Heart right ventricle (tissue), 16 donors: Measurements from ENCODE around the gene ADGRE1. TPM values are rescaled to one million over a fixed set of nuclear protein-coding genes. Genes with fewer than 3 reads are reported as not detected.

ENCODE experiments used
- ATAC-seq, 8 donors: fragments of 200-7000 bp; cut with Tn5 transposase; one replicate each; pipeline ENCODE4 v1.9.1; 2020; ENCODE audit warnings: mild to moderate bottlenecking in 8 of 8, moderate library complexity in 8 of 8, moderate number of reproducible peaks in 1 of 8
- DNase-seq, 2 donors: peaks; one replicate each; pipeline ENCODE4 v3.0.0-alpha.2; 2020
- H3K27ac ChIP-seq, 10 donors: fragments of 200-600 bp; sonication (generic) in 2 of 10; one replicate each; pipeline versions ENCODE4 v1.5.0 to v1.8.0; 2020 to 2022; ENCODE audit warnings: mild to moderate bottlenecking in 3 of 10
- H3K27me3 ChIP-seq, 7 donors: fragments of 200-600 bp; one replicate each; pipeline ENCODE4 v1.8.0; 2021 to 2022; ENCODE audit warnings: mild to moderate bottlenecking in 2 of 7
- H3K36me3 ChIP-seq, 9 donors: fragments of 200-600 bp; sonication (generic) in 1 of 9; one replicate each; pipeline versions ENCODE4 v1.5.0 to v1.8.0; 2020 to 2022; ENCODE audit warnings: mild to moderate bottlenecking in 2 of 9
- H3K4me1 ChIP-seq, 9 donors: fragments of 200-600 bp; sonication (generic) in 1 of 9; one replicate each; pipeline versions ENCODE4 v1.5.0 to v1.8.0; 2020 to 2022; ENCODE audit warnings: mild to moderate bottlenecking in 4 of 9
- H3K4me3 ChIP-seq, 10 donors: fragments of 200-600 bp; sonication (generic) in 2 of 10; one replicate each; pipeline versions ENCODE4 v1.5.0 to v1.8.0; 2020 to 2022; ENCODE audit warnings: mild to moderate bottlenecking in 7 of 10, moderate library complexity in 2 of 10
- H3K9me3 ChIP-seq, 11 donors: fragments of 200-600 bp in 10 of 11; sonication (generic) in 2 of 11; one replicate each; pipeline versions ENCODE4 v1.5.0 to v1.8.0; 2013 to 2022; ENCODE audit warnings: mild to moderate bottlenecking in 2 of 11, control low read depth in 1 of 11, moderate library complexity in 1 of 11
- CTCF ChIP-seq, 9 donors: fragments of 200-600 bp; sonication (generic) in 2 of 9; IDR thresholded peaks; one replicate each; pipeline versions ENCODE4 v1.5.0 to v1.8.0; 2021 to 2022; ENCODE audit warnings: antibody characterized with exemption in 9 of 9, mild to moderate bottlenecking in 5 of 9, moderate library complexity in 1 of 9
- WGBS, 2 donors: extraction: QIAGEN DNeasy Blood & Tissue Kit; methylation state at CpG; one replicate each; pipeline ENCODE4 v1.1.7; 2013; ENCODE audit warnings: inconsistent platforms in 1 of 2; 5-methylcytosine and 5-hydroxymethylcytosine counted together
- intact Hi-C, 10 donors: fragments of 100-400 bp; cut with DNase I; formaldehyde crosslinking; loops; one replicate each; pipeline versions ENCODE4 v1.11.1 to v1.14.2; 2022
- long read RNA-seq, 3 donors: library from polyadenylated mRNA; unstranded; transcript quantifications; one replicate each; pipeline ENCODE4 v2.0.0, GENCODE V29; 2020 to 2021
- polyA plus RNA-seq, 2 donors: library from polyadenylated mRNA; stranded (reverse); fragments of 200-250 nt; gene quantifications; one replicate each; pipeline ENCODE4 v1.2.3, GENCODE V29; 2013
- total RNA-seq, 10 donors: library from RNA; stranded (reverse); fragmentation: NEBNext Ultra II Directional in 3 of 10; extraction: Animal tissue kit (Norgen Biotek cat#: 25700) in 3 of 10; gene quantifications; one replicate each; pipeline versions ENCODE4 v1.2.1 to v1.2.4, GENCODE V29; 2021 to 2023
- donor health status: Arrhythmogenic right ventricular cardiomyopathy.
- donor health status: ischemic (EF 13 %, LVEDD 7.1; RV severe dilation, severe dysfunction).
- donor health status: healthy with polysubstance abuse.
- donor health status: DM: no; HTN: yes; CAD: no.
- donor health status: DM: no; HTN: no; CAD: no.
- donor health status: ischemic (EF 25% LVEDD 6.9; RV normal size, moderate dysfunction).
- donor health status: ischemic (EF 25% LVEDD 5.7; RV mildly dilated, moderate dysfunction).
- donor health status: healthy.
- donor health status: DM: yes; HTN: yes; CAD: no.
- donor health status: Ischemic cardiomyopathy.
- donor health status: ischemic (EF 35%, LVEDD 5.7; RV mildly dilated, moderate dysfunction).
- donor health status: nonischemic (EF 11% LVEDD 7.7; RV severe dilation, severe dysfunction).
- donor health status: DM: yes; HTN: yes; CAD: no.
- donor health status: PGD.
- donor health status: ischemic (EF 29% LVEDD 5.4; RV normal size, mild dysfunction).
- donor health status: nonischemic (EF 23%, LVEDD 6.1; RV moderate dilation, normal function).

ADGRE1 gene
- total RNA-seq, result 1 to 10 TPM in 1 of 10 donors, under 1 TPM in 7, not detected in 2; 0.10 to 4.8 (median 0.23) TPM
- under 1 TPM in 1 of 2 donors, not detected in 1; 0.09 TPM for polyA plus RNA-seq
- long read RNA-seq, donor 1, result 0 reads
- long read RNA-seq, donor 2, result 0 reads
- long read RNA-seq, donor 3, result 0 reads

- H3K27ac ChIP-seq, result peak within 1 kb of the TSS in 1 of 10 donors; percentile 53
- ATAC-seq (no peak), DNase-seq (no peak)
- 68 to 73% methylated on average over 4 of the region's 4 CpGs for WGBS, 2 donors
- peaks cover 0 to 30% (median 0%) of the 10 kb centered on the region in 9 donors for H3K4me1 ChIP-seq
- H3K9me3 ChIP-seq, result peaks cover 0 to 22% (median 5%) of the 10 kb centered on the region in 11 donors
- intact Hi-C loops, result no loop called here
- H3K4me3 ChIP-seq, result peak within 1 kb of the TSS in 1 of 10 donors; percentile 40
- no peaks in the 10 kb centered on the region for H3K36me3 ChIP-seq
- H3K27me3 ChIP-seq, result peaks cover 0 to 13% (median 0%) of the 10 kb centered on the region in 7 donors
- TF ChIP-seq CTCF (IDR thresholded peaks at IDR 0.05), result no peak
Measured at GRCh38 chr19:6887316-6887715, at the start of gene ADGRE1. ADGRE1 (plus strand) TSS chr19:6887579; CDS start chr19:6887609, 30 bp downstream.

- Histone ChIP-seq H3K27ac (no peak overlapping the region), H3K27me3 (peaks cover 0 to 20% (median 4%) of the 10 kb centered on the region in 7 donors), H3K4me3 (no peak overlapping the region), H3K36me3 (peaks cover 0 to 68% (median 0%) of the 10 kb centered on the region in 9 donors), H3K4me1 (no peaks in the 10 kb centered on the region), H3K9me3 (peaks cover 0 to 4% (median 0%) of the 10 kb centered on the region in 11 donors)
- ATAC-seq, result no peak
- WGBS, 2 donors, result 83 to 89% methylated on average over 3 of the region's 3 CpGs
- intact Hi-C loops, result loop anchor here in 1 of 10 donors (5.0 kb wide), 1 partner anchor 56 kb away; no protein-coding TSS in a partner anchor
- no peak for DNase-seq
- no peak for TF ChIP-seq CTCF (IDR thresholded peaks at IDR 0.05)
Measured at GRCh38 chr19:6838062-6838655, 49.2 kb upstream of the ADGRE1 start.

GRCh38 chr19:6842871-6843607 is 44.3 kb upstream of the ADGRE1 start:
- intact Hi-C loops, result no loop called here
- no peak for TF ChIP-seq CTCF (IDR thresholded peaks at IDR 0.05)
- H3K4me1 ChIP-seq, result no peaks in the 10 kb centered on the region
- DNase-seq, result no peak
- ATAC-seq, result no peak
- H3K27me3 ChIP-seq, result no peaks in the 10 kb centered on the region
- H3K27ac ChIP-seq, result no peak overlapping the region
- no peak overlapping the region for H3K4me3 ChIP-seq
- WGBS, 2 donors, result 74 to 76% methylated on average over 5 of the region's 5 CpGs
- H3K36me3 ChIP-seq, result peaks cover 0 to 50% (median 0%) of the 10 kb centered on the region in 9 donors
- no peaks in the 10 kb centered on the region for H3K9me3 ChIP-seq

- H3K4me1 ChIP-seq, result peaks cover 0 to 5% (median 0%) of the 10 kb centered on the region in 9 donors
- TF ChIP-seq CTCF (IDR thresholded peaks at IDR 0.05), result no peak
- no peak for ATAC-seq
- peaks cover 0 to 5% (median 0%) of the 10 kb centered on the region in 11 donors for H3K9me3 ChIP-seq
- H3K27ac ChIP-seq, result no peak overlapping the region
- peaks cover 0 to 11% (median 0%) of the 10 kb centered on the region in 7 donors for H3K27me3 ChIP-seq
- H3K36me3 ChIP-seq, result peaks cover 0 to 53% (median 0%) of the 10 kb centered on the region in 9 donors
- intact Hi-C loops, result no loop called here
- H3K4me3 ChIP-seq, result no peak overlapping the region
- 92 to 95% methylated on average over 11 of the region's 11 CpGs for WGBS, 2 donors
- no peak for DNase-seq
Measured at GRCh38 chr19:6847828-6848200, 39.6 kb upstream of the ADGRE1 start.
